Memory B cell (primary cell): ENCODE results near the gene LHPP.

Experiments used
- ATAC-seq: fragments of 150-1000 bp; cut with Tn5 transposase; 2 replicates; pipeline ENCODE4 v1.10.0; 2021; ENCODE audit warnings: low read depth, mild to moderate bottlenecking, moderate library complexity
- DNase-seq, 2 donors: peaks; one replicate each; pipeline ENCODE4 v3.0.0; 2022; ENCODE audit warnings: low spot score in 2 of 2
- H3K27ac Mint-ChIP-seq: one replicate; pipeline ENCODE4 v1.8.0; 2022; ENCODE audit warnings: mild to moderate bottlenecking, moderate library complexity, mixed read lengths
- H3K27me3 Mint-ChIP-seq: one replicate; pipeline ENCODE4 v1.8.0; 2022; ENCODE audit warnings: mixed read lengths
- H3K36me3 Mint-ChIP-seq: one replicate; pipeline ENCODE4 v1.8.0; 2022; ENCODE audit warnings: mild to moderate bottlenecking, mixed read lengths
- H3K4me1 Mint-ChIP-seq: one replicate; pipeline ENCODE4 v1.8.0; 2022; ENCODE audit warnings: mixed read lengths
- H3K4me3 Mint-ChIP-seq: one replicate; pipeline ENCODE4 v1.8.0; 2022; ENCODE audit warnings: mild to moderate bottlenecking, moderate library complexity, mixed read lengths
- H3K9me3 Mint-ChIP-seq: one replicate; pipeline ENCODE4 v1.8.0; 2022; ENCODE audit warnings: mixed read lengths

The LHPP gene

DNA sequence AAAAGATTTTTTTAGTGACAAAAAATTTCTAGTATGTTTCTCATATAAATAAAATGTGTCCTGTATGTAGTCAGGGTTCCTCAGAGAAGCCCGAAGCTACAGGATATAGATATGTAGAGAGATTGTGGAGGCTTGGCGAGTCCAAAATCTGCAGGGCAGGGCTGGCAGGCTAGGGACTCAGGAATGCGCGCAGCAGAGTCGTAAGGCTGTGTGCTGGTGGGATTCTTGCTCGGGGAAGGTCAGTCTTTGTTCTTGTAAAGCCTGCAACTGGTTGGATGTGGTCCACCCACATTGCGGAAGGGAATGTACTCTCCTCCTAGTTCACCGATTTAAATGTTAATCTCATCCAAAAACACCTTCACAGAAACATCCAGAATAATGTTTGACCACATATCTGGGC is 30.6 kb downstream of the LHPP start:
- H3K36me3 Mint-ChIP-seq, result peaks cover 20% of the 10 kb centered on the region
- H3K4me3 Mint-ChIP-seq, result no peak overlapping the region
- H3K27ac Mint-ChIP-seq, result no peak overlapping the region
- H3K9me3 Mint-ChIP-seq, result peaks cover under 1% of the 10 kb centered on the region
- H3K27me3 Mint-ChIP-seq, result no peaks in the 10 kb centered on the region
- ATAC-seq (no peak), DNase-seq (no peak)
- H3K4me1 Mint-ChIP-seq, result no peaks in the 10 kb centered on the region

DNA sequence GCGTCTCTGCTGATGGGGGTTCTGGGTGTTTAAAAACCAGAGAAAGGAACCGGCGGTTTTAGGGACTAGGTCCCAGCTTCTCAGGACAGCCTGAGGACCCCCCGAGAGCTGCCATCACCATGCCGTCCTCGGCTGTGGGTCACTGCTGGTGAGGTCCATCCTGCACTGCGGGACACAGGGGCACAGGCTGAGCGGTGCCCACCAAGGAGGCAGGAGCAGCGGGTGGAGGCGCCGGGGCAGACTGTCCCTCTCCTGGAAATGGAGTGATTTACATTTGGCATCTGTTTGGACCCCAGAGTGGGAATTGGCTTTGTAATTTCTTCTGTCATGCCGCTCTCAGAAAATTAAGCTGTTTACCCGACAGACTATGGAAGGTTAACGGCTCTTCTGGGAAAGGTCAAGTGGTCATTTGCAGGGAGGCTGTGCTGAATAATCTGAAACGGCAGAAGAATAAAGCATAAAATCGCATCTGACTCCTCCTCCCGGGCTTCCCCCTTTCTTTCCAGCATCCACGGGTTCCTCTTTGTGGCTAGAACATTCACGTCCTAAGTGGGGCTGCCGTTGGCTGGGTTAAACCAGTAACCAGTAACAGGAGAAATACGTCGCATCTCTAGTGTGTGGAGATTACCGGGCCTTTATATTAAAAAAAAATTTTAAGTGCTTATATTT is 31.7 kb downstream of the LHPP start:
- H3K4me3 Mint-ChIP-seq, result no peak overlapping the region
- no peak overlapping the region for H3K27ac Mint-ChIP-seq
- H3K27me3 Mint-ChIP-seq, result no peaks in the 10 kb centered on the region
- peaks cover 18% of the 10 kb centered on the region for H3K36me3 Mint-ChIP-seq
- no peak for DNase-seq
- no peak for ATAC-seq
- no peaks in the 10 kb centered on the region for H3K4me1 Mint-ChIP-seq
- no peaks in the 10 kb centered on the region for H3K9me3 Mint-ChIP-seq

DNA sequence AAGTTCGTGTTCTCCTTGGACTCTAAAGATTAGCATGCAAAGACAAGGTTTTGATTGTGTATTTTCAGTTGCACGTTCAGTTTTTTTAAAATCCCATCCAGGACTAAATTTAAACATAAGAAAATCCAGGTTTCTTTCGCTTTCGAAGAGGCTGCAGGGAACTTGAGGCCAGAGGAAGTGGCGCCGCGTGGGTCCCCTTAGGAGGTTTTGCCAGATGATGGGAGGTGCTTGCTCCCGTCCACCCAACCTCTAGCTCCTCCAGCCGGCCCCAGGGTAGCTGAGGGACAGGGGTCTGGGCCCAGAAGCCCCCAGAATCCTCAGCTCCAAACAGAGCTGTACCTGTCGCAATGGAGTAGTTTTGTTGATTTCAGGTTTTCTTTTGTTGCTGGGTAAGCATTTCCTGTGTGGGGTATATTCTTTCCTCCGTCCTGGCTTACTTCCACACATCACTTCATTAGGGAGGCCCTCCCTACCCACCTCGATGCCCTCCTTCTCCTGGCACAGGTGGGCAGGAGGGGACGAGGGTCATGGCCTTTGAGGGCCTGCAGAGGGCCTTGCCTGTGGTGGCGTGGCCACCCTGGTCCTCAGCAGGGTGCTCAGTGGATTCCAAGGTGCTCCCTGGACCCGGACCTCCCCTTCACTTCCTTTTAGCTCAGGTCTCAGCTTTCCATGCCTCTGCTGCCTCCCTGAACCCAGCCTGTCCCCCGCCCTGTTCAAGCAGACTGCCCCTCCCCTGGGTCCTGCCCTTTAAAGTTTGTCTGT is 32.6 kb downstream of the LHPP start:
- Mint-ChIP-seq H3K27me3 (no peaks in the 10 kb centered on the region), H3K27ac (no peak overlapping the region), H3K4me1 (no peaks in the 10 kb centered on the region), H3K36me3 (peaks cover 14% of the 10 kb centered on the region), H3K9me3 (no peaks in the 10 kb centered on the region), H3K4me3 (no peak overlapping the region)
- no peak for ATAC-seq
- no peak for DNase-seq

DNA sequence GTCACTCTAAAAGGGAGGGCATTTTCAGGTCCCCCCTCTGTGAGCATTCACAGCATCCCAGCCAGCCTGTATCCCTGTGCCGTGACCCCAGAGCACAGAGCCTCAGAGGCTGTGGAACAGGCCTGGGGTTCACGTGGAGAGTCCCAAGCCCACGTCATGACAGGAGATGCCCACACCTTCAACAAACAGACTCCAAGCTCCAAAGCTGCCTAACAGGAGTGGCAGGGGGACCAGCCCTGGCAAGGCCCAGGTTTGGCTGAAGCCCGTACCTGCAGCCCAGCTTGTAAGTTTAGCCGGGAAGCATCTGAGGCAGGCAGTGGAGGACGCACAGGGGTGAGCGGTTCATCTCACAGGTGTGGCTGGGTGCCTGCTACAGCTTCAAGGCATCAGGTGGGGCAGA is 33.5 kb downstream of the LHPP start:
- Mint-ChIP-seq H3K4me3 (no peak overlapping the region), H3K4me1 (no peaks in the 10 kb centered on the region)

DNA sequence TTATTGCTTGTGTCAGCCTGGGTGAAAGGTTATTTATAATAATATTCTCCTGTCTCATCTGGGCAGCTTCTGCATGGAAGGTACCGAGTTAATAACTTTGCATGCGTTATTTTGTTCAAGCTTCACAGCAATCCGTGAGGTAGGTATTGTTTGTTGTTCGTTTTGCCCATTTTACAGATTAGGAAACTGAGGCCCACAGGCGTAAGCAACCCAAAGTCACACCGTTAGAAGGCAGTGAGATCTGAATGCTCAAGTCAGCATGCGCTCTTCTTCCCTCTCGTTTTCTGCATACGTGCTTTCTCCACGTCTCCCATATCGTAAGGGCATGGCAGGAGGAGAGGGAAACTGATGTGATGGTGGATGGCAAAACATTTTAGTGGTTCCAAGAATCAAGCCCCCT is 34.1 kb downstream of the LHPP start:
- Mint-ChIP-seq H3K27ac (no peak overlapping the region), H3K27me3 (no peaks in the 10 kb centered on the region), H3K9me3 (no peaks in the 10 kb centered on the region), H3K36me3 (peaks cover 14% of the 10 kb centered on the region), H3K4me1 (no peaks in the 10 kb centered on the region), H3K4me3 (no peak overlapping the region)
- ATAC-seq, result no peak
- no peak for DNase-seq

More for the DNA sequence above, 33.5 kb downstream of the LHPP start:
- ATAC-seq (no peak), DNase-seq (no peak)
- Mint-ChIP-seq H3K36me3 (peaks cover 11% of the 10 kb centered on the region), H3K27ac (no peak overlapping the region), H3K9me3 (no peaks in the 10 kb centered on the region), H3K27me3 (no peaks in the 10 kb centered on the region)

DNA sequence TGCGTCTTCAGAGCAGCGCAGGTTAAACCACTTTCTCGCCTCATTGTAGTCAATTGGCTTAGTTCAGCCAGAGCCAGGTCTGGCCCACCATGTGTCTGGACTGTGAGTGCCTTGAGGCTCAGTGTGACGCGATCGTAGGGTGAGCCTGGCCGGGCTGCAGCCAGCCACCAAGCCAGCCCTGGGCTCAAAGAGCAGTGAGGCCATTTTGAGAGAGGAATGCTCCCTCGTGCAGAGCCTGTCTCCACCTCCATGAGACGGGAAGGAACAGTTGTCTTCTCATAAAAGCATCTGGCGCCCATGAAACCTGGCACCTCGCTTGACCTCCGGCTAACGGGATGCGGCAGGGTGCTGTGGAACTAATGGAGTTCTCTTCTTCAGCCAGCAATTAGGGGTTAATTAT is 34.5 kb downstream of the LHPP start:
- no peak for ATAC-seq
- Mint-ChIP-seq H3K4me1 (no peaks in the 10 kb centered on the region), H3K27ac (no peak overlapping the region)

DNA sequence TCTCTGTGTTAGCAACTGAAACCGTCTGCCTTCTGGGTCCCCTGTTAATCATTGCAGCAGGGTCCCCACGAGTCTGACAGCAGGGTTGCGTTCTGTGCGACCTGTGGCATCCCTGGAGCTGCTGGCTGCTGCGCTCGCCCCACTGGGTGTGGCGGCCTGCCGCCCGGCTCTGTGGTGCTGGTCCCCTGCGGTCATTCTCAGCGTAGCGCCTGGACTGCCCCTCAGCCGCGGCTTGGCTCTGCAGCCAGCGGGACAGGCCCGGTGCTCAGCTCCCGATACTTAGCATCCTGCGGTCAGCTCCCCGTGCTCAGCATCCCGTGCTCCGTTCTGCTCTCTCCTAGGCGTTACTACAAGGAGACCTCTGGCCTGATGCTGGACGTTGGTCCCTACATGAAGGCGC is 35.0 kb downstream of the LHPP start:
- H3K4me3 Mint-ChIP-seq, result no peak overlapping the region
- H3K27ac Mint-ChIP-seq, result no peak overlapping the region
- H3K9me3 Mint-ChIP-seq, result no peaks in the 10 kb centered on the region
- no peaks in the 10 kb centered on the region for H3K4me1 Mint-ChIP-seq
- no peaks in the 10 kb centered on the region for H3K27me3 Mint-ChIP-seq
- no peak for ATAC-seq
- DNase-seq, result no peak
- H3K36me3 Mint-ChIP-seq, result peaks cover 19% of the 10 kb centered on the region

More for the DNA sequence above, 34.5 kb downstream of the LHPP start:
- DNase-seq, result no peak
- no peaks in the 10 kb centered on the region for H3K27me3 Mint-ChIP-seq
- peaks cover 18% of the 10 kb centered on the region for H3K36me3 Mint-ChIP-seq
- no peak overlapping the region for H3K4me3 Mint-ChIP-seq
- H3K9me3 Mint-ChIP-seq, result no peaks in the 10 kb centered on the region

DNA sequence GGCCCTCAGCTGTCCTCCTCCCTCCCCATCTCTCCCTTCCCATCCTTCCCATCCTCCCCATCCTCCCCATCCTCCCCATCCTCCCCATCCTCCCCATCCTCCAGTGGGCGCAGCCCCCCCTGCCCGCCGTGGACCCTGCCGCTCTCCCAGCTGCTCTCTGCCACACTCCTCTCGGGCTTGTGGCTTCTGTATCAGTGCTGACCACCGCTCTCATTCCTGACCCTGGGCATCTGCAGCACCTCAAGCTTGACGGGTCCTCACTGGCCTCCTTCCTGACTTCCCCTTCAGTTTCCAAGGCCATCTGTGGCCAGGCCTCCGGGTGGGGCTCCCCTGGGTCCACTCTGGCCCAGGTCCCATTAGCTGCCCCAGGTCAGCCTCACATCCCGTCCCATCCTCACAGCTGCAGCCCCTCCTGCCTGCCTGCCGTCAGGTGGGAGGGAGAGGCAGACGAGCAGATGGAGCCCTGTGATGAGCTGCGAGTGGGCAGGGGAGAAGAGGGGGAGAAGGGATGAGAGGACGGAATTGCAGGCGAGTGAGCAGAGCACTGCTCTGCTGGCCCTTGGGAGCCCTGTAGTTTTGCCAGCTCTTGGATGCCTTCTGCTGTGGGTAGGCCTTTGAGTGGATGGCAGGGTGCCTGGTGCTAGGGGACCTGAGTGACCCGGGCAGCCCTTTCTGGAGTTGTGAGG is 35.7 kb downstream of the LHPP start:
- ATAC-seq, result no peak
- peak overlapping the region; percentile 32 for H3K27ac Mint-ChIP-seq
- no peak for DNase-seq
- no peak overlapping the region for H3K4me3 Mint-ChIP-seq
- H3K27me3 Mint-ChIP-seq, result no peaks in the 10 kb centered on the region
- no peaks in the 10 kb centered on the region for H3K4me1 Mint-ChIP-seq
- H3K9me3 Mint-ChIP-seq, result no peaks in the 10 kb centered on the region
- peaks cover 23% of the 10 kb centered on the region for H3K36me3 Mint-ChIP-seq

DNA sequence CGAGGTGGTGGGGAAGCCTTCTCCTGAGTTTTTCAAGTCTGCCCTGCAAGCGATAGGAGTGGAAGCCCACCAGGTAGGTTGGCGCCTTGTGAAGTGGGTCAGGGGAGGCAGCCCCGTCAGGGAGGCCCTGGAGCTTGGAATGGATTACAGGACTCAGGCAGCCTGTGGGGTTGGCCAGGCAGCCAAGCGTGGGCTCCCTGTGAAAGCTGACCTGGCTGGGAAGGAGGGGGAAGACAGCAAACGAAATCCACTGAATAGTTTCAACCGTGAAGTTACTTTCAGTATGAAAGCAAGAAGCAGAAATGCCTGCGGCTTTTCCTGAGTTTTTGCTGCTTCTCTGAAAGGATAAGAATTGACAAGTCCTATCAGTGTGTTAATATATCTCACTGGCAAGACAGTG is 36.4 kb downstream of the LHPP start:
- H3K27ac Mint-ChIP-seq, result no peak overlapping the region

DNA sequence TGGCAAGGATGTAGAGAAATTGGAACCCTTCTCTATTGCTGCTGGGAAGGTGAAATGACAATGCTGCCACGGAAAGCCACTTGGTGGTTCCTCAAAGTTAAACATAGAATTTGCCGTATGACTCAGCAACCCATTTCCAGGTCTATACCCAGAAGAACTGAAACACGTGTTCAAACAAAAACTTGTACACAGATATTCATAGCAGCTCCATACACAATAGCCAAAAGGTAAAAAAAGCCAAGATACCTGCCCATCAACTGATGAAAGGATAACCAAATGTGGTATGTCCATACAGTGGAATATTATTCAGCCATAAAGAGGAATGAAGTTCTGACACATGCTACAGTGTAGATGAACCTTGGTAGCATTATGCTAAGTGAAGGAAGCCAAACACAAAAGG is 39.1 kb downstream of the LHPP start:
- no peaks in the 10 kb centered on the region for H3K9me3 Mint-ChIP-seq
- no peak for DNase-seq
- H3K36me3 Mint-ChIP-seq, result peaks cover 17% of the 10 kb centered on the region
- no peaks in the 10 kb centered on the region for H3K27me3 Mint-ChIP-seq
- no peaks in the 10 kb centered on the region for H3K4me1 Mint-ChIP-seq
- H3K27ac Mint-ChIP-seq, result no peak overlapping the region
- no peak overlapping the region for H3K4me3 Mint-ChIP-seq
- ATAC-seq, result no peak

More for the DNA sequence above, 36.4 kb downstream of the LHPP start:
- Mint-ChIP-seq H3K4me1 (no peaks in the 10 kb centered on the region), H3K9me3 (no peaks in the 10 kb centered on the region), H3K4me3 (no peak overlapping the region), H3K36me3 (peaks cover 17% of the 10 kb centered on the region), H3K27me3 (no peaks in the 10 kb centered on the region)
- ATAC-seq (no peak), DNase-seq (no peak)

DNA sequence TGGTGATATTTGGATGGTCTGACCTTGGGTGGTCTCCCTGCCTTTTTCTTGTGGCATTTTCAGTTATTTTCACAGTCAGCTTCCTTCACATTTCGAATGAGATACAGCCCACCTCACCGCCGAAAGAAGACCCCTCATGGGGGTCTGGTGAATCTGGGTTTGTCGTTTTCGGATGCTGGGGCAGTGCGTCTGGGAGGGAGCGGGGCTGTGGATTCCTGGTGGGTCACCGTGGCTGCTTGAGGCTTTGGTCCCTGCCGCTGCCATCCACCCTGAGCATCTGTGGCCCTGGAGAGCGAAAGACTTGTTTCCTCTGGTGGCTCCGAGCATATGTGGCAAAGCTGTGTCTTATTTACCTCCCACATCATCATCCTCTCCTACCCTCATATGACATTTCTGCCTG is 43.1 kb downstream of the LHPP start:
- H3K4me3 Mint-ChIP-seq, result no peak overlapping the region
- H3K9me3 Mint-ChIP-seq, result no peaks in the 10 kb centered on the region
- H3K4me1 Mint-ChIP-seq, result no peaks in the 10 kb centered on the region
- no peak overlapping the region for H3K27ac Mint-ChIP-seq
- ATAC-seq (no peak), DNase-seq (no peak)
- H3K27me3 Mint-ChIP-seq, result no peaks in the 10 kb centered on the region
- H3K36me3 Mint-ChIP-seq, result peaks cover 19% of the 10 kb centered on the region

DNA sequence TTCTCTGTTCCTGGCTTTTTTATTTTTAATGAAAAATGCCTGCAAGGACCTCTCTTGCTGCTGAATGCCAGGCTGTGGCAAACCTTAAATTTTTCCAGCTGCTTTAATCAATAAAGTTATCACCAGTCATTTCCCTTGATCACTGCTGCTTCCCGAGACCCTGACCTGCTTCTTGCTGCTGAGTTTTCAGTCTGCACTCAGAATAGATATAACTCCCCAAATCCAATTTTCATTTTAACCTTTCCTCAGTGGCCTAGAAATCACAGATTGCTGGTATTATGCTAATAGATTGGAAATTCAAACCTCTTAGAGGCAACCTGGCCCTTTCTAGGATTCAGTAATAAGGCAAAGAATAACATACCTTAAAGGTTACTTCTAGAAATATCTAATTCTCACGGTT is 43.7 kb downstream of the LHPP start:
- Mint-ChIP-seq H3K4me3 (no peak overlapping the region), H3K27me3 (no peaks in the 10 kb centered on the region), H3K4me1 (no peaks in the 10 kb centered on the region), H3K36me3 (peaks cover 20% of the 10 kb centered on the region), H3K9me3 (no peaks in the 10 kb centered on the region), H3K27ac (no peak overlapping the region)
- DNase-seq (no peak), ATAC-seq (no peak)

DNA sequence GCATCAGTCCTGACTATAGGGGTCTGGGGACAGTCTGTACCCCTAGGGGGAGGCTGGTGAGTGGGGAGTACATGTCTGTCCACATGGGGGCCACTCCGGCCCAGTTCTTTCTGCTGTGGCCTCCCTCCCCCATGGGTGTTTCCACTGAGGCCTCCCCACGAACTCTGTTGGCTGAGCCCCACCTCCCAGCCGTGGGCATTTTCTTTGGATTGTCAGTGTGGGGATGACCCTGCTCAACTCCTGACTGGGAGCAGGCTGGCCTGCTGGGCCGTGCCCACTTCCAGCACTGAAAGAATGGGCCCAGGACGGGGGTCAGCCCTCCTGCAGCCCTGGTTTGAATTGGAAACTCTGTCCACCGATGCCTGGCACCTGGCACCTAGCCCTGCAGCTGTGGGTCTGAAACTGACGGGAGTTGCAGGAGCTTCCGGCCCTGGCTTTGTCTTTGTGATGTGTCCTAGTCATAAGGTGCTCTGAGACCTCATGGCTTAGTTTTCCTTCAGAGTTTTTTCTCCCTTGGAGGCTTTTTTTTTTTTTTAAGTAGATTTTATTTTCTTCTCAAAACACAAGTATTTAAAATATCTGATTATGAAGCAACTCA is 46.5 kb downstream of the LHPP start:
- Mint-ChIP-seq H3K9me3 (no peaks in the 10 kb centered on the region), H3K27ac (no peak overlapping the region), H3K4me1 (no peaks in the 10 kb centered on the region), H3K36me3 (peaks cover 9% of the 10 kb centered on the region), H3K4me3 (no peak overlapping the region), H3K27me3 (no peaks in the 10 kb centered on the region)
- ATAC-seq (no peak), DNase-seq (no peak)

DNA sequence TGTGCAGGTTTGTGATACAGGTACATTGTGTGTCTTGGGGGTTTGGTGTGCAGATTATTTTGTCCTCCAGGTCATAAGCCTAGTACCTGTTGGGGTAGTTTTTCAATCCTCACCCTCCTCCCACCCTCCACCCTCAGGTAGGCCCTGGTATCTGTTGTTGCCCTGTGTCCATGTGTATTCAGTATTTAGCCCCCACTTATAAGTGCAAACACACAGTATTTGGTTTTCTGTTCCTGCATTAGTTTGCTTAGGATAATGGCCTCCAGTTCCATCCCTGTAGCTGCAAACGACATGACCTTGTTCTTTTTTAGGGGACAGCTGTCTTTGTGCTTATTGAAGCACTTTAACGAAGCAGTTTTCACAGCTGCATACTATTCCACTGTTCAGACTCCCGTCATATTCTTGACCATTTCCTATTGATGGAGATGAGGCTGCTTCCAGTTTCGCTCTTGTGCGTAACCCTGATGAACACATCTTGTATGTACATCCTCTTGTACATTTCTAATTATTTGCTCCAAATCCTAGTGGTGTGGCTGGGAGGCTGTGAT is 47.4 kb downstream of the LHPP start:
- H3K27me3 Mint-ChIP-seq, result no peaks in the 10 kb centered on the region

More for the DNA sequence above, 47.4 kb downstream of the LHPP start:
- Mint-ChIP-seq H3K27ac (no peak overlapping the region), H3K4me3 (no peak overlapping the region), H3K9me3 (no peaks in the 10 kb centered on the region), H3K36me3 (peaks cover 9% of the 10 kb centered on the region), H3K4me1 (no peaks in the 10 kb centered on the region)
- DNase-seq (no peak), ATAC-seq (no peak)
